ENCODE measurements around the gene PRCD. TPM values are rescaled to one million over a fixed set of nuclear protein-coding genes. Genes with fewer than 3 reads are reported as not detected.

The PRCD gene
- 0.22 and 5.8 TPM in 2 replicates for total RNA-seq

GRCh38 chr17:76539631-76540271, at the start of gene PRCD:
PRCD (plus strand) TSS chr17:76540044; CDS start chr17:76540142, 98 bp downstream.
- H3K4me3 ChIP-seq (ENCODE audit: low read depth, low read length), result peak within 1 kb of the TSS; percentile 56
- no peak for DNase-seq (ENCODE audit: low read depth)
- TF ChIP-seq CTCF (conservative IDR thresholded peaks at IDR 0.05; ENCODE audit: low read depth, low read length), result no peak

GRCh38 chr17:76490112-76490710, 49.6 kb upstream of the PRCD start:
- TF ChIP-seq CTCF (conservative IDR thresholded peaks at IDR 0.05; ENCODE audit: low read depth, low read length), result no peak
- no peak for DNase-seq (ENCODE audit: low read depth)
- no peak overlapping the region for H3K4me3 ChIP-seq (ENCODE audit: low read depth, low read length)

- no peak for TF ChIP-seq CTCF (conservative IDR thresholded peaks at IDR 0.05; ENCODE audit: low read depth, low read length)
- no peak for DNase-seq (ENCODE audit: low read depth)
- no peak overlapping the region for H3K4me3 ChIP-seq (ENCODE audit: low read depth, low read length)
Measured at GRCh38 chr17:76491271-76492122, 48.3 kb upstream of the PRCD start.

- H3K4me3 ChIP-seq (ENCODE audit: low read depth, low read length), result no peak overlapping the region
- no peak for DNase-seq (ENCODE audit: low read depth)
- no peak for TF ChIP-seq CTCF (conservative IDR thresholded peaks at IDR 0.05; ENCODE audit: low read depth, low read length)
Measured at GRCh38 chr17:76492123-76492988, 47.5 kb upstream of the PRCD start.

- TF ChIP-seq CTCF (conservative IDR thresholded peaks at IDR 0.05; ENCODE audit: low read depth, low read length), result no peak
- peak overlapping the region; percentile 21 for H3K4me3 ChIP-seq (ENCODE audit: low read depth, low read length)
- no peak for DNase-seq (ENCODE audit: low read depth)
Measured at GRCh38 chr17:76492989-76493501, 46.8 kb upstream of the PRCD start.

- H3K4me3 ChIP-seq (ENCODE audit: low read depth, low read length), result peak overlapping the region; percentile 21
- DNase-seq (ENCODE audit: low read depth), result no peak
- no peak for TF ChIP-seq CTCF (conservative IDR thresholded peaks at IDR 0.05; ENCODE audit: low read depth, low read length)
Measured at GRCh38 chr17:76493505-76494167, 46.2 kb upstream of the PRCD start.
